ENCODE measurements around the gene TRIO.

Gene TRIO

GRCh38 chr5:14168144-14168792 is 25.1 kb downstream of the TRIO start:
- peak; percentile 44 for DNase-seq (ENCODE audit: low read depth)

- DNase-seq (ENCODE audit: low read depth): no peak
These were observed 25.7 kb downstream of the TRIO start for GRCh38 chr5:14168793-14169262.

- peak; percentile 80 for DNase-seq (ENCODE audit: low read depth)
These were observed 27.9 kb downstream of the TRIO start for GRCh38 chr5:14171046-14171445.

GRCh38 chr5:14171621-14172020 is 28.5 kb downstream of the TRIO start:
- DNase-seq (ENCODE audit: low read depth): peak; percentile 74

GRCh38 chr5:14172149-14172795 is 29.1 kb downstream of the TRIO start:
- peak; percentile 53 for DNase-seq (ENCODE audit: low read depth)

- peak; percentile 41 for DNase-seq (ENCODE audit: low read depth)
These were observed 30.5 kb downstream of the TRIO start for GRCh38 chr5:14173377-14174229.

GRCh38 chr5:14174230-14174636 is 31.1 kb downstream of the TRIO start:
- no peak for DNase-seq (ENCODE audit: low read depth)

GRCh38 chr5:14175381-14175780 is 32.2 kb downstream of the TRIO start:
- DNase-seq (ENCODE audit: low read depth): no peak

- no peak for DNase-seq (ENCODE audit: low read depth)
These were observed 33.7 kb downstream of the TRIO start for GRCh38 chr5:14176888-14177287.

GRCh38 chr5:14177634-14178033 is 34.5 kb downstream of the TRIO start:
- DNase-seq (ENCODE audit: low read depth): peak; percentile 54

- DNase-seq (ENCODE audit: low read depth): peak; percentile 71
These were observed 34.9 kb downstream of the TRIO start for GRCh38 chr5:14178091-14178490.

- DNase-seq (ENCODE audit: low read depth): peak; percentile 85
These were observed 35.6 kb downstream of the TRIO start for GRCh38 chr5:14178671-14179211.

- DNase-seq (ENCODE audit: low read depth): peak; percentile 51
These were observed 36.3 kb downstream of the TRIO start for GRCh38 chr5:14179446-14179845.

- DNase-seq (ENCODE audit: low read depth): peak; percentile 40
These were observed 37.3 kb downstream of the TRIO start for GRCh38 chr5:14180437-14180836.

GRCh38 chr5:14181299-14181968 is 38.3 kb downstream of the TRIO start:
- DNase-seq (ENCODE audit: low read depth): no peak

- DNase-seq (ENCODE audit: low read depth): no peak
These were observed 39.6 kb downstream of the TRIO start for GRCh38 chr5:14182761-14183160.

- peak; percentile 59 for DNase-seq (ENCODE audit: low read depth)
These were observed 40.2 kb downstream of the TRIO start for GRCh38 chr5:14183187-14183939.

GRCh38 chr5:14184082-14184481 is 40.9 kb downstream of the TRIO start:
- no peak for DNase-seq (ENCODE audit: low read depth)

GRCh38 chr5:14184725-14185124 is 41.6 kb downstream of the TRIO start:
- peak; percentile 89 for DNase-seq (ENCODE audit: low read depth)

GRCh38 chr5:14185326-14186058 is 42.4 kb downstream of the TRIO start:
- peak; percentile 91 for DNase-seq (ENCODE audit: low read depth)

All from EH (cell line).